GM12878 (cell line): Measurements from ENCODE around the gene UBL4B. TPM values are rescaled to one million over a fixed set of nuclear protein-coding genes. Genes with fewer than 3 reads are reported as not detected.

Experiments used
- ATAC-seq: fragments of 200-7000 bp; cut with Tn5 transposase; 3 replicates; pipeline ENCODE4 v1.9.1; 2020; ENCODE audit warnings: mild to moderate bottlenecking, moderate library complexity
- BruUV-seq: library from RNA; stranded (reverse); fragments of 400-500 nt; replicated peaks from 2 replicates; lab custom pipeline; 2021; lab: Mats Ljungman, UMichigan
- CTCF ChIA-PET: fragments of 300-600 bp; sonication (Branson Sonifier 250); formaldehyde crosslinking; extraction: SDS; loops from one replicate; lab custom pipeline; 2021; ENCODE audit warnings: inconsistent platforms; lab: Yijun Ruan, JAX
- POLR2A ChIA-PET: fragments of 350-600 bp; formaldehyde crosslinking; extraction: SDS; loops from one replicate; lab custom pipeline; 2021; ENCODE audit warnings: inconsistent platforms; lab: Charles Lee
- RAD21 ChIA-PET: fragments of 300-600 bp; sonication (Branson Sonifier 250); formaldehyde crosslinking; loops from one replicate; lab custom pipeline; 2023; ENCODE audit warnings: antibody characterized with exemption; ENCODE audit not compliant: unreplicated experiment; lab: Charles Lee
- SMC1A ChIA-PET: fragments of 300-600 bp; sonication (Branson Sonifier 250); formaldehyde crosslinking; loops from one replicate; lab custom pipeline; 2023; ENCODE audit not compliant: unreplicated experiment, uncharacterized antibody; lab: Charles Lee
- DNase-seq: peaks from one replicate; pipeline ENCODE4 v3.0.0-alpha.2; 2011; ENCODE audit warnings: low read depth, low spot score
- FAIRE-seq: peaks from 3 replicates; lab custom pipeline; 2011; peaks lifted over from hg19 to GRCh38; lab: Jason Lieb, UNC
- H2AFZ ChIP-seq: 2 replicates; pipeline ENCODE4 v1.6.0; 2011; ENCODE audit warnings: low read depth, low read length, control low read depth; ENCODE audit not compliant: control insufficient read depth
- H3K27ac ChIP-seq: 2 replicates; pipeline ENCODE4 v1.5.1; 2011; ENCODE audit warnings: control low read depth; ENCODE audit not compliant: control insufficient read depth, insufficient read depth
- H3K27me3 ChIP-seq, 2 experiments: replicated peaks in 1 of 2; 2 replicates each; pipeline versions ENCODE4 v1.6.0 to v1.6.1; 2011; ENCODE audit warnings: low read length in 1 of 2; ENCODE audit not compliant: control insufficient read depth in 2 of 2, insufficient read depth in 2 of 2
- H3K36me3 ChIP-seq, 2 experiments: 2 replicates each; pipeline ENCODE4 v1.5.1; 2011; ENCODE audit warnings: low read length in 1 of 2; ENCODE audit not compliant: control insufficient read depth in 2 of 2, insufficient read depth in 2 of 2
- H3K4me1 ChIP-seq: 2 replicates; pipeline ENCODE4 v1.6.1; 2011; ENCODE audit warnings: mild to moderate bottlenecking, low read length, moderate library complexity, mixed read lengths; ENCODE audit not compliant: control insufficient read depth, insufficient read depth
- H3K4me2 ChIP-seq: 2 replicates; pipeline ENCODE4 v1.6.0; 2011; ENCODE audit warnings: control low read depth; ENCODE audit not compliant: control insufficient read depth, insufficient read depth
- H3K4me3 ChIP-seq: fragments of 200-600 bp; sonication (generic); 2 replicates; pipeline ENCODE4 v1.5.1; 2016
- H3K79me2 ChIP-seq: 2 replicates; pipeline ENCODE4 v1.6.0; 2011; ENCODE audit warnings: low read length; ENCODE audit not compliant: control insufficient read depth, insufficient read depth
- H3K9ac ChIP-seq: 2 replicates; pipeline ENCODE4 v1.8.0; 2011; ENCODE audit warnings: low read length, control low read depth, mixed read lengths; ENCODE audit not compliant: control insufficient read depth, insufficient read depth
- H3K9me3 ChIP-seq: replicated peaks from 3 replicates; pipeline ENCODE4 v1.5.1; 2011; ENCODE audit warnings: mild to moderate bottlenecking, low read length; ENCODE audit not compliant: control insufficient read depth, insufficient read depth
- H4K20me1 ChIP-seq: 2 replicates; pipeline ENCODE4 v1.6.0; 2011; ENCODE audit not compliant: control insufficient read depth, insufficient read depth
- ATF2 ChIP-seq: IDR thresholded peaks from 2 replicates; pipeline ENCODE4 v1.6.1; 2012; ENCODE audit warnings: low read length, inconsistent platforms
- BHLHE40 ChIP-seq, 2 experiments: fragments of 450-650 bp in 1 of 2; IDR thresholded peaks; 2 replicates each; pipeline ENCODE4 v1.6.1; 2011 to 2017; ENCODE audit warnings: low read depth in 2 of 2, borderline replicate concordance in 1 of 2, improper control_type of control experiment in 1 of 2, low read length in 1 of 2, mild to moderate bottlenecking in 1 of 2
- BMI1 ChIP-seq: fragments of 450-650 bp; IDR thresholded peaks from 2 replicates; pipeline ENCODE4 v1.6.1; 2016; ENCODE audit warnings: mild to moderate bottlenecking, moderate library complexity, borderline replicate concordance
- E2F8 ChIP-seq: fragments of 450-650 bp; IDR thresholded peaks from 2 replicates; pipeline ENCODE4 v1.6.1; 2018; ENCODE audit warnings: mild to moderate bottlenecking, low read depth, moderate library complexity; ENCODE audit not compliant: partially characterized antibody
- NBN ChIP-seq: fragments of 450-650 bp; IDR thresholded peaks from 2 replicates; pipeline ENCODE4 v1.6.1; 2016
- SMAD5 ChIP-seq: IDR thresholded peaks from 2 replicates; pipeline ENCODE4 v1.6.1; 2016; ENCODE audit warnings: antibody characterized with exemption, low read depth
- STAT1 ChIP-seq: fragments of 450-650 bp; conservative IDR thresholded peaks from 2 replicates; pipeline ENCODE4 v1.6.1; 2014; ENCODE audit warnings: antibody characterized with exemption, mild to moderate bottlenecking
- ZNF274 ChIP-seq: IDR thresholded peaks from one replicate; pipeline ENCODE4 v1.8.0; 2011; ENCODE audit not compliant: insufficient read length, insufficient read depth
- WGBS: methylation state at CpG from one replicate; pipeline ENCODE4 v1.1.6; 2016; ENCODE audit warnings: low lambda C conversion rate; ENCODE audit not compliant: insufficient replicate concordance, insufficient coverage; ENCODE audit errors: missing lambda C conversion rate; 5-methylcytosine and 5-hydroxymethylcytosine counted together
- in situ Hi-C: fragments of 300-500 bp; cut with MboI; formaldehyde crosslinking; loops from 9 replicates; pipeline ENCODE4 v1.14.3; 2018; ENCODE audit warnings: mixed read lengths
- intact Hi-C: fragments of 100-400 bp; cut with micrococcal nuclease; formaldehyde crosslinking; loops from one replicate; pipeline ENCODE4 v1.14.2; 2022; ENCODE audit not compliant: unreplicated experiment
- polyA plus RNA-seq, 11 experiments: library from polyadenylated mRNA; depleted of rRNA in 4 of 11; unstranded in 6 of 11; stranded (reverse) in 5 of 11; fragments of >200 nt; fragmentation: Nextera tagmentation in 4 of 11; fragmentation: Illumina TruSeq in 1 of 11; extraction: Ambion mirVana in 4 of 11; extraction: Trizol in 1 of 11; gene quantifications; 1 replicate in 1 of 11; 2 replicates in 10 of 11; pipeline versions ENCODE4 v1.2.1 to v1.2.3, GENCODE V29; 2011 to 2016; ENCODE audit warnings: inconsistent platforms in 2 of 11, missing spikeins in 2 of 11, low read depth in 1 of 11
- total RNA-seq, 4 experiments: library from RNA; depleted of rRNA in 3 of 4; stranded (reverse); fragments of >200 nt in 3 of 4; fragmentation: Illumina TruSeq in 1 of 4; extraction: Trizol in 1 of 4; gene quantifications; 2 replicates each; pipeline versions ENCODE4 v1.2.1 to v1.2.3, GENCODE V29; 2013 to 2021
- TF ChIP-seq, protein P1 (sequence below): fragments of 450-650 bp; IDR thresholded peaks from 2 replicates; pipeline ENCODE4 v1.6.1; 2014; ENCODE audit warnings: mild to moderate bottlenecking
- TF ChIP-seq, protein P2 (sequence below): fragments of 450-650 bp; IDR thresholded peaks from 2 replicates; pipeline ENCODE4 v1.6.1; 2017; ENCODE audit warnings: mild to moderate bottlenecking, moderate library complexity

Gene UBL4B
- total and polyA plus RNA-seq, 10 of the 15 experiments (the other 5 are each of a cell fraction or from before 2014, with no cell fraction given): 0.06 to 0.15 TPM; not detected in 8

DNA sequence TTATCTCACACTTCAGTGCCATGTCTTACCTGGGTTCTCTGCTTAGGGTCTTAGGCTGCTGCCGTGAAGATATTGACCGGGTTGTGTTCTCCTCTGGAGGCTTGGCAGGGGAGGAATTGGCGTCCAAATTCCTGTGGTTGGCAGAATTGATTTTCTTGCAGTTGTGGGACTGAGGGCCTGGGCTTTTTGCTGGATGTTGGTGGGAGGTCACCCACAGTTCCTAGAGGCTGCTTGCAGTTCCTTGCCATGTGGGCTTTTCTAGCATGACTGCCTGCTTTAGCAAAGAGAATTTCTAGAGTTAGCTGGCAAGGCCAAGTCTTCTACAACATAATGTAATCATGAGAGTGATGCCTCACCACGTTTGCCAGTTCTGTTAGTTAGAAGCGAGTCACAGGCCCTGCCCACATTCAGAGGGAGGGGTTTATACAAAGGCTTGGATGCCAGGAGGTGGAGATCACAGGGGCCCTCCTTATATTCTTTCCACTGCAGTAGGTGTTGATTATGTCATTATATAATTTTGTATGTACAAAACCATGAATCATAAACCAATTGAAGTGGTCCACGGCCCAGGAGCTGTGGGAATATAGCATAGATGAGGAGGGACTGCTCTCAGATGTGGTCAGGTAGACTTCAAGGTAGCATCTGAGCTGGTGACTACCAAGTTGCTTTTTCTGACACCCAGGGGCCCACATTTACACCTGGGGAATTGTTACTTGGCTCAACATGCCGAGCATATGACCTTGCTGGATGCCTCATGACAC is 6.6 kb downstream of the UBL4B start:
- SMC1A ChIA-PET: interaction anchor here (1.0 to 1.2 kb wide), 2 partner anchors 9 to 31 kb away, joined by 3 to 4 read pairs; no protein-coding TSS in a partner anchor
- no peak for FAIRE-seq
- WGBS: 5% methylated on average over 7 of the region's 7 CpGs

More for the DNA sequence above, 6.6 kb downstream of the UBL4B start:
- Histone ChIP-seq H3K9ac (no peak overlapping the region), H3K4me1 (no peaks in the 10 kb centered on the region), H2AFZ (no peak overlapping the region), H3K4me3 (no peak overlapping the region), H4K20me1 (no peaks in the 10 kb centered on the region), H3K27me3 (peaks cover 1 to 2% of the 10 kb centered on the region in 2 experiments; a peak in 2 of 4 replicates), H3K4me2 (no peak overlapping the region), H3K27ac (no peak overlapping the region), H3K79me2 (no peaks in the 10 kb centered on the region), H3K9me3 (no peaks in the 10 kb centered on the region; the same call in 1 of the 3 replicates), H3K36me3 (no peaks in the 10 kb centered on the region)
- ChIA-PET POLR2A (no interaction called here), CTCF (interaction anchor here (0.6 to 2.0 kb wide), 6 partner anchors 18 to 377 kb away, joined by 3 to 6 read pairs (median 3); no protein-coding TSS in a partner anchor), RAD21 (no interaction called here)
- no peak for ATAC-seq
- DNase-seq: no peak
- BruUV-seq: no TSS peak
- in situ Hi-C loops: no loop called here
- intact Hi-C loops: no loop called here
- TF ChIP-seq, protein P1, sequence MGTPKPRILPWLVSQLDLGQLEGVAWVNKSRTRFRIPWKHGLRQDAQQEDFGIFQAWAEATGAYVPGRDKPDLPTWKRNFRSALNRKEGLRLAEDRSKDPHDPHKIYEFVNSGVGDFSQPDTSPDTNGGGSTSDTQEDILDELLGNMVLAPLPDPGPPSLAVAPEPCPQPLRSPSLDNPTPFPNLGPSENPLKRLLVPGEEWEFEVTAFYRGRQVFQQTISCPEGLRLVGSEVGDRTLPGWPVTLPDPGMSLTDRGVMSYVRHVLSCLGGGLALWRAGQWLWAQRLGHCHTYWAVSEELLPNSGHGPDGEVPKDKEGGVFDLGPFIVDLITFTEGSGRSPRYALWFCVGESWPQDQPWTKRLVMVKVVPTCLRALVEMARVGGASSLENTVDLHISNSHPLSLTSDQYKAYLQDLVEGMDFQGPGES: no peak
- TF ChIP-seq SMAD5 (no peak), STAT1 (no peak), BHLHE40 (IDR thresholded peaks at IDR 0.05; ENCODE audit: borderline replicate concordance in 1 of 2, low read depth in 2 of 2, low read length in 1 of 2) (no peak), ZNF274 (no peak), NBN (no peak), E2F8 (no peak), BMI1 (no peak), ATF2 (no peak)
- TF ChIP-seq, protein P2, sequence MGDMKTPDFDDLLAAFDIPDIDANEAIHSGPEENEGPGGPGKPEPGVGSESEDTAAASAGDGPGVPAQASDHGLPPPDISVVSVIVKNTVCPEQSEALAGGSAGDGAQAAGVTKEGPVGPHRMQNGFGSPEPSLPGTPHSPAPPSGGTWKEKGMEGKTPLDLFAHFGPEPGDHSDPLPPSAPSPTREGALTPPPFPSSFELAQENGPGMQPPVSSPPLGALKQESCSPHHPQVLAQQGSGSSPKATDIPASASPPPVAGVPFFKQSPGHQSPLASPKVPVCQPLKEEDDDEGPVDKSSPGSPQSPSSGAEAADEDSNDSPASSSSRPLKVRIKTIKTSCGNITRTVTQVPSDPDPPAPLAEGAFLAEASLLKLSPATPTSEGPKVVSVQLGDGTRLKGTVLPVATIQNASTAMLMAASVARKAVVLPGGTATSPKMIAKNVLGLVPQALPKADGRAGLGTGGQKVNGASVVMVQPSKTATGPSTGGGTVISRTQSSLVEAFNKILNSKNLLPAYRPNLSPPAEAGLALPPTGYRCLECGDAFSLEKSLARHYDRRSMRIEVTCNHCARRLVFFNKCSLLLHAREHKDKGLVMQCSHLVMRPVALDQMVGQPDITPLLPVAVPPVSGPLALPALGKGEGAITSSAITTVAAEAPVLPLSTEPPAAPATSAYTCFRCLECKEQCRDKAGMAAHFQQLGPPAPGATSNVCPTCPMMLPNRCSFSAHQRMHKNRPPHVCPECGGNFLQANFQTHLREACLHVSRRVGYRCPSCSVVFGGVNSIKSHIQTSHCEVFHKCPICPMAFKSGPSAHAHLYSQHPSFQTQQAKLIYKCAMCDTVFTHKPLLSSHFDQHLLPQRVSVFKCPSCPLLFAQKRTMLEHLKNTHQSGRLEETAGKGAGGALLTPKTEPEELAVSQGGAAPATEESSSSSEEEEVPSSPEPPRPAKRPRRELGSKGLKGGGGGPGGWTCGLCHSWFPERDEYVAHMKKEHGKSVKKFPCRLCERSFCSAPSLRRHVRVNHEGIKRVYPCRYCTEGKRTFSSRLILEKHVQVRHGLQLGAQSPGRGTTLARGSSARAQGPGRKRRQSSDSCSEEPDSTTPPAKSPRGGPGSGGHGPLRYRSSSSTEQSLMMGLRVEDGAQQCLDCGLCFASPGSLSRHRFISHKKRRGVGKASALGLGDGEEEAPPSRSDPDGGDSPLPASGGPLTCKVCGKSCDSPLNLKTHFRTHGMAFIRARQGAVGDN: no peak
